GM21619 (cell line): ENCODE data around the gene TAGAP.
A peak's percentile ranks its signal among the peaks of the same experiment; 100 is the strongest.
"Not testable (repeated sequence)": the region's sequence is repeated elsewhere in the genome, so short reads cannot be mapped to it uniquely, and the experiment has no call there.

Source experiments
- ATAC-seq: cut with Tn5 transposase; IDR thresholded peaks from one replicate; pipeline ENCODE4 v1.9.1; 2021; ENCODE audit not compliant: unreplicated experiment

The TAGAP gene

DNA sequence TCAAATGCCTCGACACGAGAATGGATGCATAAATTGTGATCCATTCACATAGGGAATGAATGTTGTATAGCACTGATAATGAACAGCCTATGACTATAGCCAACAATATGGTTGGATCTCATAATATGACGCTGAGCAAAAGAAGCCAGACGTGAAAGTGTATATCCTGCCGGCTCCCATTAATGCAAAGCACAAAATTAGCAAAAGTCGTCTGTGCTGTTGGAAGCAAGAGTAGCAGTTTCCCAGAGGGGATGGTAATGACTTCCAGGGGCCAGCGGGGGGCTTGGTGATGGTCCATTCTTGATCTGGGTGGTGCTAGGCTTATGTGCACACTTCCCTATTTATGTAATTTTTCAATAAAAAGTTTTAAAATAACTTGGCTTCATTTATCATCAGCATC, 1.0 kb upstream of the TAGAP start:
- ATAC-seq, result no peak

DNA sequence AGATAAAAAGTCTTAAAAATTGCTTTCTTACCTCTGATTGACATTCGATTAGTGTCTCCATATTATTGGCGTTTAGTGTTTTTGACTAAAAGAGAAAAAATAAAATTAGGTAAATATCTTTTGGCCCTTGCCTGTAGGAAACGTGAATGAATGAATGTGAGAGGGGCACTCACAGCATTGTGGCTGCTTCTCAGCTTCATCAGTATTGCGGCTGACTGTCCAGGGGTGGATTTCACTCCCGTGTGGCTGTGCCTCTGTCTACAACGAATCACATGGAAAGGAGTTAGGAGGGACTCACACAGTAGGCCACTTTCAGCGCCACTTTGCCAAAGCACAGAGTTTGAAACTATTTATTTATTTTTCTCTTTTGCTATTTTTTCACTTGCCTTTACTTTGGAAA, 844 bp downstream of the TAGAP start:
- ATAC-seq, result no peak

GRCh38 chr6:159043251-159043650, 1.5 kb downstream of the TAGAP start:
- ATAC-seq, result no peak

DNA sequence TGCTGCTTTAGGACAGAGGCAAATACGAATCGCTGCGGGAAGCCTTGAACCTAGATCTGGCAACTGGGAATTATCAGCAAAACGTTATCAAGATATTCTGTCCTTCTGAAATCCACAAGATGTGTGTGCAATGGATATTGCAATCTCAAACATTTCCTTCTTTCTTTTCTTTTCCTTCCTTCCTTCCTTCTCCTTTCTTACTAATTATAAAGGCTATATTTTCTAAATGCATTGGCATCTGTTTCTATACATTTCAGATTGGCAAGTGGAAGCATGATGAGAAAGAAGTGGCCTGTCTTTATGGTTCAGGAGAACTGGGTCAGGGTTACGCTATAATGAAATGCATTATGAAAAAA, 2.0 kb downstream of the TAGAP start:
- no peak for ATAC-seq

DNA sequence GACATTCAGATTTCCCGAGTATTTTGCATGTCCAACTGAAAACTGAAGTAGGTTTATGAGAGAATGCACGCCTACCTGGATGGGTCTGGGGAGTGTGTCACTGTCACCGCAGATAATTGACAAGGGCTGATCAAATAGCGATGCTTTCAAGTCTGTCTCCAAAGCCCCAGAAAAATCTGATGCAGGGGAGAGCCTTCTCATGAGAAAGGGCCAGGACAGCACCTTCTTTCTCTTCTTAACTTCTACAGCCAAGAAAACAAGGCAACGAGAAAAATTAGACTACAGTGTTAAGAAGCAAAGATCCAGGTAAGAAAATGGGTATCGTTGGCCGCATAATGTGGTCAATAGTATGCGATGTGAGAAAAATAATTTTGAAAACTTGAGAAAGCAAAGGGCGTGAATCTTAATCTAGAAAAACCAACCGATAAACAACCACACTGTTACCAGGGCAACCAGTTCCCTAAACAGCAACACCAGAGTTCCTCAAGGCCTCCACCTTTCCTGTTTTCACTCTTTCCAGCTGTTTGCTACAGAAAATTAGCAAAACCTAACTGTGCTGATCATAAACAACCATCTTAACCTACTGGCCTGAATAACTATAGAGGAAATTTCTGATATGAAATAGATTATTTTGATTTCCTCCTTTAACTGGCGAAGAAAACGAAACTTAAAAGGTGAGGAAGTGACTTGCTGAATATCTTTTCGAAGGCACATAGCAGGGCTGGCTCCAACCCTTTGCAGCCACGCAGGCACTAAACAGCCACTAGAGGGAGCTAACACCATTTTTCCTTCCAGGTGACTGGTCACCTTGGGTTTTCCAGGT, 2.6 kb downstream of the TAGAP start:
- peak; percentile 36 for ATAC-seq

GRCh38 chr6:159041181-159041580, 3.6 kb downstream of the TAGAP start:
- no peak for ATAC-seq

DNA sequence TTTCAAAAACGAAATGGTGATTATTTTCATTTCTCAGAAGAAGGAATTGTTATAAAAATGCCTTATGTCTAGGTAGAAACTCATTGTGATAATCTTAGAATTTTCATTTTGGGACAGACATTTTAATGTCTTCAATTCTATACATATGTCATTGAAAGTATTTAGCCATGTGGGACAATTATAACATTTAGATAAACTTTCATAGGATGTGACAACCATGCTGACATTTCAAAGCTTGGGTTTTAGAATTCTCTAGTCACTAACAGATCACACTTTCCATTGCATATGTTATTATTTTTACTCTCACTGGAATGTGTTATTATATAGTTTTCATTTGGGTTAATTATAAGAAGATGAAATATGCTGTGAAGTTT, 4.9 kb downstream of the TAGAP start:
- no peak for ATAC-seq

DNA sequence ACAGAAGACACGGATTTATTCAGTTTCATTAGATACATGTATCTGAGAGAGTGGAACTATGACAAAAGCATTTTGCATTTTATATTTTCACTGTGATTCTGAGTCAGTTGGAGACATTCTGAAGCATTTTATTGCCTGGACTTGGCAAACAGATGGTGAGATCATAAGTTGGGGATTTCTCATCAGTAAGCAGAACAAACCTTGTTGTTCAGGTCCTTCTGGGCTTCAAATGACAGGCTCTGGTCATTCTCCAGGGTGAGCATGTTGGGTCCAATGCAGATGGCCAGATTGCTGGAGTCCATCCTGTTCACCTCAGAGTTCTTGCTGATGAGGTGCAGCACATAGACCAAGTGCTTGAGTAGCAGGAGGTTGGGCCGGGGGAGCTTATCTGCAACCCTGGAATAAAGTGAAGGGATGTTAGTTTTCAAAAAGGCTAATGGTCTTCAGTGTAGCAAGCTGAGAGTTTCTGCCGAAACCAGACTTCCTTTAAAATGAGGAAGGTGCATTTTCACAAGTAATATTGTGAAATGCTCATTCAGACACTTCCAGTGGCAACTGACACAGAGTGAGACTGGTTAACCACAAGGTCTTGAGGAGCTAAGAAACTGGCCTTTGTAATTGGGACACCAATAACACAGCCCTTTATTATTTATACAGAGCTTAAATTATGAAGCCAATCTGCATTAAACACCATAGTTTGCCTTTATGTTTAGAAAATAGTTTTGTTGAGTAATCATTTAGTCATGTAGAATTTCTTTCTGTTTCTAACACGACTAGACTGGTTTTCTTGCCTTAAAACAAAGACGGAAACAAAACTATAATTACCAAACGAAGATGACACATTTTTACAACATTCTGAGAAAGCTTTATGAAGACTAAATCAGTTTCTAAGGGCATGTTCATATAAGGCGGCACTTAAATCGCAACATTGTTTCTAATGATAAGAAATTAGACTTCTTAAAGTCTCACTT, 5.6 kb downstream of the TAGAP start:
- ATAC-seq, result peak; percentile 78

GRCh38 chr6:159038318-159038717, 6.5 kb downstream of the TAGAP start:
- not testable (repeated sequence) for ATAC-seq

- no peak for ATAC-seq
Observed at GRCh38 chr6:159037756-159038290, 7.0 kb downstream of the TAGAP start.

DNA sequence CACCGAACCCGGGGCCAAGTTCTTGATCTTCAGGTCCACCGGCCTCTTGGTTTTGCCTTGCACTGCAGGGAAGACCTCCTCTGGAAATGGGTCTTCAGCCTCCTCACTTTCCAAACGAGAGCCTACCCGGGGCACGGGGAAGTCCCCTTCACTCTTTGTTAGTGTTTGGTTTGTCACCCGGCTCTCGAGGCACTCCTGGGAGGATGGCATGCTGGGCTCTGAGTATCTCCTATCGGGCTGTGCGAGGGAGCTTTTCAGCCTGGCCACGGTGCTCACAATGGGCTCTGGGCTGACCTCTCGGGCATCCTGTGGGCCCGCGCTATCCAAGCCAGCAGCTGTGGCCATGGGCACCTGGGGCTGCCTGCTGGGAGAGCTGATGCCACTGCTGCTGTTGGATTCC, 8.1 kb downstream of the TAGAP start:
- no peak for ATAC-seq

DNA sequence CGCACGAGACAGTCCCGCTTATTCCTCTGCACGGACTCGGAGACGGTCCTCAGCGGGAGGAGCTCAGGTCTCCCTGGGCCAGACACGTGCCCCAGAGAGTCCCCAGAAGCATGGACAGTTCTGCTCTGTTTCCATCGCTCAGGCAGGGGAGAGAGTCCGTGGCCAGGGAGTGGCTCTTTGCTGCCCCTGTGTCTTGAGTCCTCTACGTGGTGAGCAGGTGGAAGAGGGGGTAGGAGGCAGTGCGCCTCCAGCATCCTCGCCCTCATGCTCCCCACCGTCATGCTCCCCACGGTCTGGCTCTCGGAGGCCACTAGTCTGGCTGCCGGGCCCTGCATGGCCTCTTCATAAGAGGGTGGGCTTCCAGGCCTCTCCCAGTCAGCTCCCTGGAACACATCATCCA, 8.9 kb downstream of the TAGAP start:
- no peak for ATAC-seq

- ATAC-seq, result no peak
Observed at GRCh38 chr6:159033160-159034049, 11.4 kb downstream of the TAGAP start.

DNA sequence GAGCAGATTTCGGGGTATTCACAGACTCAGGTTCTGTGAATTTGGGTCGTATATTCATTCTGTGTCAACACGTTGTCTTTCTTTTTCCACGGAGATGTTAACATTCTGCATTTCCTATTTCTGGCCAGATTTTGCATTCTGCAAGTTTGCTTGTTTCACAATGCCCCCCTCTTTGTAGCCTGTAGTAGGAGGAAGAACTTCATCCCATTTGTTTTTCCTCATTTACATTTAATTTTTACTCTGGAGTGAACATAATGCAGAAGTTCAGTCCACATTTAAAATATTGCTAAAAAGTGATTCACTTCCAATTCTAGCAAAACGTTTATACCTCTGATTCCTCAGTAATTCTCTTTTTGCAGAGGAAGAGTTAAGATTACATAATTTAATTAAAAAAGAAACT, 12.9 kb downstream of the TAGAP start:
- ATAC-seq, result no peak

- no peak for ATAC-seq
Observed at GRCh38 chr6:159030168-159030567, 14.6 kb downstream of the TAGAP start.

DNA sequence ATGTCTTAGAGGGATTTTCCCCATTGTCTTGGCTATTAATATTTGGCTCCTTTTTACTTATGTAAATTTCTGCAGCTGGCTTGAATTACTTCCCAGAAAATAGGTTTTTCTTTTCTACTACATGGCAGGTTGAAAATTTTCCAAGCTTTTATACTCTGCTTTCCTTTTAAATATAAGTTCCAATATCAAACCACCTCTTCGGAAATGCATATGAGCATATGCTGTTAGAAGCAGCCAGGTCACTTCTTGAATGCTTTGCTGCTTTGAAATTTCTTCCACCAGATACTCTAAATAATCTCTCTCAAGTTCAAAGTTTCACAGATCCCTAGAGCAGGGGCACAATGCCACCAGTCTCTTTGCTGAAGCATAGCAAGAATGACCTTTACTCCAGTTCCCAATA, 19.6 kb downstream of the TAGAP start:
- ATAC-seq, result not testable (repeated sequence)

GRCh38 chr6:159023893-159024292, 20.9 kb downstream of the TAGAP start:
- ATAC-seq, result no peak

DNA sequence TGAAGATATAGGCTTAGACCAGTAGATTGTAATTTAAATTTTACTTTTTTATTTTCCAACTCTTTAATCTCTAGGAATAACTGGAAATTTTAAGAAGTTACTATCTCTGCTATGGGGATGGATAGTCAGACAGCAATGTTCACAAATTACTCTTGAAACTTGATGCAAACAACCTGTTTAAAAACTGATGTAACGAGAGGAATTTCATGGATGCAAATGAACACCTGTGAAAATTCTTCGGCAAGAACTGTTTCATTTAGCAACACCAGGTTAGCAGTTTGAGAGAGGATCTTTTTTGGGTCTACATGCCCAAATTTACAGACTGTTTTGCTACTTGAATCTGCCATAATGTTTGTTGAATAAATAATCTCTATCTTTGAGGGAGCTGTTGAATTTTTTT, 24.8 kb downstream of the TAGAP start:
- no peak for ATAC-seq

DNA sequence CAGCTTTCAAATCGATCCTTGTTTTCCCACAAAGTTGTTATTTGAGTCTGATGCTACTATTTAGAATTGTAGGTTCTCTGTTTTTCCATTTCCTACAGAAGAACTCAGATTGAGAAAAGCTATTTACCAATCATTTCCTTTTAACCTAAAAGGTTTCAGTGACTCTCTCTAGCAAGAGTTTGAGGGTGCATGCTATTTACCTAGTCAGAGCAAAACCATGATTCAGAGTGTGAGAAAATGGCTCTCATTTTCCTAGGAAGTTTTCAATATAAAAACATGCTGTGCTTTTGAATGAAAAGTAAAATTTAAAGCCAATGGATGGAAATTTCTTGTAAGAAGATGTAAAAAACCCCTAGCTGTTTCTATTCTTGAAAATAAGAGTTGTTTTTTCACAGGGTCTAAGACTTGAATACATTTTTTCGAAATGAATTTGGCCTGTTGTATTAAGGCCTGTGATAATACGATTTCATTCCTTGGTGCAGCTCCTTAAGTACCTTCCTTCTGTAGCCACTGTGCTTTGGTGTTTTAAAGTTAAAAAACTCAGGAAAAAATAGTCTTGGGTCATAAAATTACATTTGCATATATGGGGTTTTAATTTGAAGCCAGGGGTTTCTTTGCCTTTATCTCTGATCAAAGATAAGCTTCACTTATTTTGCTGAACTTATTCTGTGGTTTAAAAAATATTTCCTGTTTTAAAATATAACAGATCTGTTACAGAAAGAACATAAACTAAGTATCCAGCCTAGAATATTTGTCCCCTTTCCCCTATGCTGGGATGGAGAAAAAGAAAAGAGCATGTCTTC, 26.8 kb downstream of the TAGAP start:
- peak; percentile 58 for ATAC-seq

DNA sequence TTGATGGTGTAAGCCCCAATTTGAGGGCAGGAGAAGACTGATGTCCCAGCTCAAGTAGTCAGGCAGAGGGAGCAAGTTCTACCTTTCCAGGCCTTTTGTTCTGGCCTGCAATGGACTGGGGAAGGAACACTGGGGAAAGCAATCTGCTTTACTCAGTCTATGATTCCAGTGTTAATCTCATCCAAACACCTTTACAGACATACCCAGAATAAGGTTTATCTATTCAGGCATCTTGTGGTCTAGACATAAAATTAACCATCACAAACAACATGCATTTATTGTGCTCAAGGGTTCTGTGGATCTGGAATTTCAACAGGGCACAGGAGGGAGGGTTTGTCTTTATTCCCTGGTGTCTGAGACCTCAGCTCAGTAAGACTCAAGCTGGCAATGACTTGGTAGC, 30.4 kb downstream of the TAGAP start:
- ATAC-seq, result no peak
